ENCODE results near the gene CDH13. TPM values are rescaled to one million over a fixed set of nuclear protein-coding genes. Genes with fewer than 3 reads are reported as not detected.

Gene CDH13
- polyA plus RNA-seq, 6 donors from 2014 or later, result 0.04 to 0.29 (median 0.19) TPM; not detected in 1

GRCh38 chr16:83802135-83802534, 1175.4 kb downstream of the CDH13 start:
- DNase-seq, result no peak
- peaks cover 34 to 46% (median 41%) of the 10 kb centered on the region in 3 donors for H3K4me1 Mint-ChIP-seq
- ATAC-seq (ENCODE audit: low read depth in 2 of 2), result peak; percentile 24 to 34
- peaks cover 0 to 6% (median 4%) of the 10 kb centered on the region in 7 donors for H3K9me3 Mint-ChIP-seq
- H3K27ac Mint-ChIP-seq, result peak overlapping the region in 1 of 6 donors; percentile 48
- H3K4me3 Mint-ChIP-seq, result peak overlapping the region in 3 of 8 donors; percentile 5 to 63 (median 23)
- no peaks in the 10 kb centered on the region for H3K27me3 Mint-ChIP-seq
- peaks cover 10 to 16% of the 10 kb centered on the region in 2 donors for H3K36me3 Mint-ChIP-seq

GRCh38 chr16:83802554-83803205, 1175.9 kb downstream of the CDH13 start:
- H3K27ac Mint-ChIP-seq, result peak overlapping the region in 1 of 6 donors; percentile 48
- peaks cover 36 to 46% (median 46%) of the 10 kb centered on the region in 3 donors for H3K4me1 Mint-ChIP-seq
- peaks cover 10 to 16% of the 10 kb centered on the region in 2 donors for H3K36me3 Mint-ChIP-seq
- H3K27me3 Mint-ChIP-seq, result no peaks in the 10 kb centered on the region
- peak overlapping the region in 2 of 8 donors; percentile 22 to 63 for H3K4me3 Mint-ChIP-seq
- no peak for DNase-seq
- peaks cover 0 to 6% (median 4%) of the 10 kb centered on the region in 7 donors for H3K9me3 Mint-ChIP-seq
- ATAC-seq (ENCODE audit: low read depth in 2 of 2), result no peak

DNA sequence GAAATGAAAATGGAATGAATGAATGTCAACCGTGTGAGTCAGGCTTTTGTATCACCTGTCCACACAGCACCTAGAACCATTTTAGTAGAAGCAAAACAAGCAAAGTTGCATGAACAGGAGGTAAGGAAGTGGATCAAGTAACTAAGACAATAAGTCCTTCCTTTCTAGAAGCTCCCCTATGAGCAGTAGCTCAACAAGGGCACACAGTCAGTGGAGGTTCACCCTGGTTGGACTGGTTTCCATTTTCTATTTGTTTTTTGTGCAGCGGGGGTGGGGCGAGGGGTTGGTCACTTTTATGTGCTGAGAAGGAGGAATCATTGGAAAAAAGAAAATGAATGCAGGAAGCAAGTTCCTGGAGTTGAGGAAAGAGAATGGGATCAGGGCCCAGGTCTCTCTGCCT, 1177.0 kb downstream of the CDH13 start:
- Mint-ChIP-seq H3K27ac (peak overlapping the region; percentile 12 to 86 (median 30)), H3K4me3 (peak overlapping the region; percentile 2 to 89 (median 71)), H3K27me3 (no peaks in the 10 kb centered on the region), H3K36me3 (peaks cover 9% of the 10 kb centered on the region in 2 donors), H3K9me3 (peaks cover 0 to 6% (median 4%) of the 10 kb centered on the region in 7 donors), H3K4me1 (peaks cover 42 to 55% (median 52%) of the 10 kb centered on the region in 3 donors)
- ATAC-seq (ENCODE audit: low read depth in 2 of 2), result no peak
- no peak for DNase-seq

- ATAC-seq (ENCODE audit: low read depth in 2 of 2), result no peak
- Mint-ChIP-seq H3K9me3 (peaks cover 0 to 6% (median 4%) of the 10 kb centered on the region in 7 donors), H3K27me3 (no peaks in the 10 kb centered on the region), H3K4me3 (peak overlapping the region in 5 of 8 donors; percentile 2 to 89 (median 66)), H3K4me1 (peaks cover 48 to 60% (median 58%) of the 10 kb centered on the region in 3 donors), H3K36me3 (peaks cover 8 to 9% of the 10 kb centered on the region in 2 donors), H3K27ac (peak overlapping the region in 4 of 6 donors; percentile 15 to 86 (median 44))
- no peak for DNase-seq
These were observed 1177.6 kb downstream of the CDH13 start for GRCh38 chr16:83804366-83804765.

- peak overlapping the region; percentile 92 to 99 (median 94) for H3K27ac Mint-ChIP-seq
- peaks cover 7 to 12% of the 10 kb centered on the region in 2 donors for H3K36me3 Mint-ChIP-seq
- DNase-seq, result peak; percentile 68
- peak; percentile 57 to 58 for ATAC-seq (ENCODE audit: low read depth in 2 of 2)
- H3K9me3 Mint-ChIP-seq, result peaks cover 0 to 6% (median 4%) of the 10 kb centered on the region in 7 donors
- H3K27me3 Mint-ChIP-seq, result no peaks in the 10 kb centered on the region
- H3K4me1 Mint-ChIP-seq, result peaks cover 48 to 76% (median 58%) of the 10 kb centered on the region in 3 donors
- H3K4me3 Mint-ChIP-seq, result peak overlapping the region; percentile 66 to 98 (median 84)
These were observed 1179.3 kb downstream of the CDH13 start for GRCh38 chr16:83806036-83806435.

DNA sequence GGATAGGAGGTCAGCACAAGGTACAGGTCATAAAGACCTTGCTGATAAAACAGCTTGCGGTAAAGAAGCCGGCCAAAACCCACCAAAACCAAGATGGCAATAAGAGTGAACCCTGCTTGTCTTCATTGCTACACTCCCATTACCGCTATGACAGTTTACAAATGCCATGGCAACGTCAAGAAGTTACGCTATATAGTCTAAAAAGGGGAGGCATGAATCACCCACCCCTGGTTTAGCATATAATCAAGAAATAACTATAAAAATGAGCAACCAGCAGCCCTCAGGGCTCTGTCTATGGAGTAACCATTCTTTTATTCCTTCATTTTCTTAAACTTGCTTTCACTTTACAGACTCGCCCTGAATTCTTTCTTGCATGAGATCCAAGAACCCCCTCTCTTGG, 1180.0 kb downstream of the CDH13 start:
- ATAC-seq (ENCODE audit: low read depth in 2 of 2) (no peak), DNase-seq (no peak)
- peaks cover under 1 to 14% of the 10 kb centered on the region in 2 donors for H3K36me3 Mint-ChIP-seq
- H3K4me1 Mint-ChIP-seq, result peaks cover 43 to 81% (median 51%) of the 10 kb centered on the region in 3 donors
- no peaks in the 10 kb centered on the region for H3K27me3 Mint-ChIP-seq
- peak overlapping the region; percentile 92 to 99 (median 94) for H3K27ac Mint-ChIP-seq
- peaks cover 0 to 6% (median 4%) of the 10 kb centered on the region in 7 donors for H3K9me3 Mint-ChIP-seq
- peak overlapping the region; percentile 80 to 98 (median 96) for H3K4me3 Mint-ChIP-seq

GRCh38 chr16:83807327-83807709, 1180.5 kb downstream of the CDH13 start:
- H3K27me3 Mint-ChIP-seq, result no peaks in the 10 kb centered on the region
- DNase-seq, result no peak
- H3K27ac Mint-ChIP-seq, result peak overlapping the region; percentile 92 to 99 (median 94)
- peak overlapping the region; percentile 89 to 98 (median 97) for H3K4me3 Mint-ChIP-seq
- peaks cover 0 to 14% of the 10 kb centered on the region in 2 donors for H3K36me3 Mint-ChIP-seq
- peaks cover 0 to 6% (median 4%) of the 10 kb centered on the region in 7 donors for H3K9me3 Mint-ChIP-seq
- H3K4me1 Mint-ChIP-seq, result peaks cover 43 to 81% (median 51%) of the 10 kb centered on the region in 3 donors
- ATAC-seq (ENCODE audit: low read depth in 2 of 2), result no peak

- ATAC-seq (ENCODE audit: low read depth in 2 of 2) (peak; percentile 90), DNase-seq (peak; percentile 88)
- Mint-ChIP-seq H3K36me3 (peaks cover 0 to 14% of the 10 kb centered on the region in 2 donors), H3K9me3 (peaks cover 0 to 6% (median 4%) of the 10 kb centered on the region in 7 donors), H3K4me1 (peaks cover 43 to 80% (median 48%) of the 10 kb centered on the region in 3 donors), H3K27me3 (no peaks in the 10 kb centered on the region), H3K27ac (peak within 1 kb of the TSS; percentile 92 to 99 (median 96)), H3K4me3 (peak within 1 kb of the TSS; percentile 89 to 98 (median 97))
These were observed 1181.2 kb downstream of the CDH13 start, which contains the start of gene HSBP1 for GRCh38 chr16:83807710-83808572. HSBP1 (plus strand) TSS chr16:83807978; CDS start chr16:83808077, 99 bp downstream.

DNA sequence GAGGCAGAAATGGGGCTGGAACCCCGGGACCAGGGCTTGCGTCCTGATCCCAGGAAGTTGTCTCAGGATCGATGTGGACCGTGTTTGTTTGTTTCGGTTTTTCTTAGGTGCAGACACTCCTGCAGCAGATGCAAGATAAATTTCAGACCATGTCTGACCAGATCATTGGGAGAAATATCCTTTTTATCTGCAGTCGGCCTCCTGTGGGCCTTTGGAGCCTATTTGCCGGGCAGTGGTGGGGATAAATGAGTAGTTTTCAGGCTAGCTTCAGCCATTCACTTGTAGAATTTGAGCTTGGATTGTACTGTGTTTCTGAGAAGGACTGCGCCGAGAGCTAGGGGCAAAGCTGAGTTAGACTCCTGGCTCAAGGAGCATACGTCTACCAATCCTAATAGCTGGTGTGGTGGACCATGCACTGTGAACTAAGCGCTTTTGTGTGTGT, 1181.8 kb downstream of the CDH13 start:
- Mint-ChIP-seq H3K36me3 (peaks cover 0 to 14% of the 10 kb centered on the region in 2 donors), H3K4me3 (peak overlapping the region; percentile 89 to 98 (median 97)), H3K4me1 (peaks cover 37 to 75% (median 41%) of the 10 kb centered on the region in 3 donors), H3K9me3 (peaks cover 0 to 6% (median 4%) of the 10 kb centered on the region in 7 donors), H3K27ac (peak overlapping the region; percentile 14 to 98 (median 93)), H3K27me3 (no peaks in the 10 kb centered on the region)
- no peak for ATAC-seq (ENCODE audit: low read depth in 2 of 2)
- DNase-seq, result no peak

DNA sequence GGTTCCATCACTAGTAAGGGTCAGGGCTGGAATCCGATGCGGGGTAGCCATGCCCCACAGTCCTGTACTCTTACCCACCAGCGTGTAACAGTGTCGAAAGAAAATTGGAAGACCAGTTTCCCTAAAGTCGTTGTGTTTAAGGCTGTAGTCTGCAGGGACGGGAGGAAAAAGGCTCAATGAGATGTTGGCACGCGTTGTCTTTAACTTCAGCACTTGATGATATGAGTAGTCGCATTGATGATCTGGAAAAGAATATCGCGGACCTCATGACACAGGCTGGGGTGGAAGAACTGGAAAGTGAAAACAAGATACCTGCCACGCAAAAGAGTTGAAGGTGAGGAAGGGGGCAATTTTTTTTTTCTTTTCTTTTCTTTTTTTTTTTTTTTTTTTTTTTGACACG, 1182.3 kb downstream of the CDH13 start:
- Mint-ChIP-seq H3K27ac (peak overlapping the region in 5 of 6 donors; percentile 20 to 98 (median 92)), H3K27me3 (no peaks in the 10 kb centered on the region), H3K4me1 (peaks cover 32 to 70% (median 36%) of the 10 kb centered on the region in 3 donors), H3K9me3 (peaks cover 0 to 6% (median 4%) of the 10 kb centered on the region in 7 donors), H3K4me3 (peak overlapping the region; percentile 89 to 98 (median 97)), H3K36me3 (peaks cover 0 to 14% of the 10 kb centered on the region in 2 donors)
- no peak for ATAC-seq (ENCODE audit: low read depth in 2 of 2)
- no peak for DNase-seq

- ATAC-seq (ENCODE audit: low read depth in 2 of 2) (no peak), DNase-seq (no peak)
- peaks cover 22 to 52% (median 22%) of the 10 kb centered on the region in 3 donors for H3K4me1 Mint-ChIP-seq
- peak overlapping the region in 2 of 8 donors; percentile 39 to 73 for H3K4me3 Mint-ChIP-seq
- H3K27me3 Mint-ChIP-seq, result no peaks in the 10 kb centered on the region
- H3K36me3 Mint-ChIP-seq, result peaks cover 0 to 14% of the 10 kb centered on the region in 2 donors
- peaks cover 0 to 4% (median 3%) of the 10 kb centered on the region in 7 donors for H3K9me3 Mint-ChIP-seq
- no peak overlapping the region for H3K27ac Mint-ChIP-seq
These were observed 1184.1 kb downstream of the CDH13 start for GRCh38 chr16:83810901-83811300.

DNA sequence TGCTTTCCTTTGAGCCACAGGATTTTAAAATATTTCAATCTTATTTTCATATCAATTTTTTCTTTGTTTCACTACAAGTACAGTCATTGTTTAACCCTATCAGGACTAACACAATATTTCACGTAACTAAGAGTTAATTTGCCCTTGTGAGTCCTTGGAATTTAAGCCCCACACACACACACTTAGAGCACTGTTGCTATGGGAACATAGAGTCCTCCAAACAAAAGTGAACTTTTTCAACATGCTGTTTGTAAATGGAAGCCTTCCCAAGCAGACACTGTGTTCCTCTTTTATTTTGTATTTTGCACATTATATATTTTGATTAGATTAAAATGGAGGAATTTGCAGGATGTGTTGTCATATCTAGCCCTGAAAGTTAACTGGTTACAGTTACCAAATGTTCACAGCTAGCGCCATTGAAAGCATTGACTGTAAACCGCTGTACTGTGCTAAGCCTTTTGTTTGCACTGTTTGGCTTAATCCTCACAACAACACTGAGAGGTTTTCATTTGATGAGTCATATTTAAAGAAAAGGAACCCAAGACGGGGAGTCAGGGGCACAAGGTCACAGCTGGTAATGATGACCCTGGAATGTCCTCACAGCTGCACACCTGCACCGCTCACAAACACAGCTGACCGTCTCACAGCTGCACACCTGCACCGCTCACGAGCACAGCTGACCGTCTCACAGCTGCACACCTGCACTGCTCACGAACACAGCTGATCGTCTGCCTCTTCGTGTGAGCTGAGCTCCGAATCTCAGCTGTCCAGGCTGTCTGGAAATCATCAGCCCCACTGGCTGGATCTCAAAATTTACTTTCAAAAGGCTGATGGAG, 1187.3 kb downstream of the CDH13 start:
- H3K4me1 Mint-ChIP-seq, result peaks cover 3 to 24% (median 7%) of the 10 kb centered on the region in 3 donors
- H3K27ac Mint-ChIP-seq, result peak overlapping the region in 3 of 6 donors; percentile 9 to 57 (median 39)
- H3K36me3 Mint-ChIP-seq, result peaks cover 0 to 10% of the 10 kb centered on the region in 2 donors
- DNase-seq (no peak), ATAC-seq (ENCODE audit: low read depth in 2 of 2) (peak in 1 of 2 donors; percentile 27)
- H3K9me3 Mint-ChIP-seq, result no peaks in the 10 kb centered on the region
- no peaks in the 10 kb centered on the region for H3K27me3 Mint-ChIP-seq
- H3K4me3 Mint-ChIP-seq, result no peak overlapping the region

All from naive B cell (primary cell).